Measurements from ENCODE around the gene PLPP4. TPM values are rescaled to one million over a fixed set of nuclear protein-coding genes. Genes with fewer than 3 reads are reported as not detected.
A peak's percentile ranks its signal among the peaks of the same experiment; 100 is the strongest.

Gene PLPP4
- total RNA-seq, 1 experiment from 2014 or later: 1.7 TPM

GRCh38 chr10:120505866-120506265 lies 48.8 kb downstream of the PLPP4 start:
- DNase-seq (ENCODE audit: low read depth, low spot score): peak; percentile 74

GRCh38 chr10:120506674-120507073 lies 49.6 kb downstream of the PLPP4 start:
- in situ Hi-C loops (cut with HindIII; ENCODE audit: low pct_unique_long_range_greater_than_20kb, low sequenced_read_pairs): no loop called here
- DNase-seq (ENCODE audit: low read depth, low spot score): no peak

More at GRCh38 chr10:120505866-120506265, 48.8 kb downstream of the PLPP4 start:
- in situ Hi-C loops (cut with HindIII; ENCODE audit: low pct_unique_long_range_greater_than_20kb, low sequenced_read_pairs): no loop called here

GRCh38 chr10:120507175-120507574 lies 50.1 kb downstream of the PLPP4 start:
- DNase-seq (ENCODE audit: low read depth, low spot score): no peak
- in situ Hi-C loops (cut with HindIII; ENCODE audit: low pct_unique_long_range_greater_than_20kb, low sequenced_read_pairs): no loop called here

GRCh38 chr10:120507651-120508050 lies 50.6 kb downstream of the PLPP4 start:
- DNase-seq (ENCODE audit: low read depth, low spot score): no peak
- in situ Hi-C loops (cut with HindIII; ENCODE audit: low pct_unique_long_range_greater_than_20kb, low sequenced_read_pairs): no loop called here

- DNase-seq (ENCODE audit: low read depth, low spot score): peak; percentile 5
- in situ Hi-C loops (cut with HindIII; ENCODE audit: low pct_unique_long_range_greater_than_20kb, low sequenced_read_pairs): no loop called here
Measured at GRCh38 chr10:120508393-120508792, 51.4 kb downstream of the PLPP4 start.

GRCh38 chr10:120508966-120509365 lies 51.9 kb downstream of the PLPP4 start:
- DNase-seq (ENCODE audit: low read depth, low spot score): no peak
- in situ Hi-C loops (cut with HindIII; ENCODE audit: low pct_unique_long_range_greater_than_20kb, low sequenced_read_pairs): no loop called here

- no peak for DNase-seq (ENCODE audit: low read depth, low spot score)
- in situ Hi-C loops (cut with HindIII; ENCODE audit: low pct_unique_long_range_greater_than_20kb, low sequenced_read_pairs): no loop called here
Measured at GRCh38 chr10:120511165-120511564, 54.1 kb downstream of the PLPP4 start.

- in situ Hi-C loops (cut with HindIII; ENCODE audit: low pct_unique_long_range_greater_than_20kb, low sequenced_read_pairs): no loop called here
- DNase-seq (ENCODE audit: low read depth, low spot score): no peak
Measured at GRCh38 chr10:120513307-120513796, 56.3 kb downstream of the PLPP4 start.

- DNase-seq (ENCODE audit: low read depth, low spot score): peak; percentile 13
- in situ Hi-C loops (cut with HindIII; ENCODE audit: low pct_unique_long_range_greater_than_20kb, low sequenced_read_pairs): no loop called here
Measured at GRCh38 chr10:120514035-120514620, 57.1 kb downstream of the PLPP4 start.

- in situ Hi-C loops (cut with HindIII; ENCODE audit: low pct_unique_long_range_greater_than_20kb, low sequenced_read_pairs): no loop called here
- DNase-seq (ENCODE audit: low read depth, low spot score): no peak
Measured at GRCh38 chr10:120514959-120515358, 57.9 kb downstream of the PLPP4 start.

GRCh38 chr10:120515741-120516140 lies 58.7 kb downstream of the PLPP4 start:
- in situ Hi-C loops (cut with HindIII; ENCODE audit: low pct_unique_long_range_greater_than_20kb, low sequenced_read_pairs): no loop called here
- no peak for DNase-seq (ENCODE audit: low read depth, low spot score)

GRCh38 chr10:120516426-120516825 lies 59.4 kb downstream of the PLPP4 start:
- no peak for DNase-seq (ENCODE audit: low read depth, low spot score)
- in situ Hi-C loops (cut with HindIII; ENCODE audit: low pct_unique_long_range_greater_than_20kb, low sequenced_read_pairs): no loop called here

GRCh38 chr10:120517196-120517595 lies 60.2 kb downstream of the PLPP4 start:
- in situ Hi-C loops (cut with HindIII; ENCODE audit: low pct_unique_long_range_greater_than_20kb, low sequenced_read_pairs): no loop called here
- no peak for DNase-seq (ENCODE audit: low read depth, low spot score)

- DNase-seq (ENCODE audit: low read depth, low spot score): no peak
- in situ Hi-C loops (cut with HindIII; ENCODE audit: low pct_unique_long_range_greater_than_20kb, low sequenced_read_pairs): no loop called here
Measured at GRCh38 chr10:120517881-120518484, 61.0 kb downstream of the PLPP4 start.

- in situ Hi-C loops (cut with HindIII; ENCODE audit: low pct_unique_long_range_greater_than_20kb, low sequenced_read_pairs): no loop called here
- DNase-seq (ENCODE audit: low read depth, low spot score): no peak
Measured at GRCh38 chr10:120521880-120522279, 64.9 kb downstream of the PLPP4 start.

- in situ Hi-C loops (cut with HindIII; ENCODE audit: low pct_unique_long_range_greater_than_20kb, low sequenced_read_pairs): no loop called here
- DNase-seq (ENCODE audit: low read depth, low spot score): no peak
Measured at GRCh38 chr10:120527691-120528090, 70.7 kb downstream of the PLPP4 start.

- in situ Hi-C loops (cut with HindIII; ENCODE audit: low pct_unique_long_range_greater_than_20kb, low sequenced_read_pairs): no loop called here
Measured at GRCh38 chr10:120530699-120531098, 73.7 kb downstream of the PLPP4 start.

GRCh38 chr10:120538091-120538490 lies 81.1 kb downstream of the PLPP4 start:
- no peak for DNase-seq (ENCODE audit: low read depth, low spot score)
- in situ Hi-C loops (cut with HindIII; ENCODE audit: low pct_unique_long_range_greater_than_20kb, low sequenced_read_pairs): no loop called here

More at GRCh38 chr10:120530699-120531098, 73.7 kb downstream of the PLPP4 start:
- DNase-seq (ENCODE audit: low read depth, low spot score): no peak

- no peak for DNase-seq (ENCODE audit: low read depth, low spot score)
- in situ Hi-C loops (cut with HindIII; ENCODE audit: low pct_unique_long_range_greater_than_20kb, low sequenced_read_pairs): no loop called here
Measured at GRCh38 chr10:120539076-120539475, 82.0 kb downstream of the PLPP4 start.

Measured in SK-MEL-5 (cell line).